Measurements from ENCODE around the gene GAB1.

GAB1 gene

DNA sequence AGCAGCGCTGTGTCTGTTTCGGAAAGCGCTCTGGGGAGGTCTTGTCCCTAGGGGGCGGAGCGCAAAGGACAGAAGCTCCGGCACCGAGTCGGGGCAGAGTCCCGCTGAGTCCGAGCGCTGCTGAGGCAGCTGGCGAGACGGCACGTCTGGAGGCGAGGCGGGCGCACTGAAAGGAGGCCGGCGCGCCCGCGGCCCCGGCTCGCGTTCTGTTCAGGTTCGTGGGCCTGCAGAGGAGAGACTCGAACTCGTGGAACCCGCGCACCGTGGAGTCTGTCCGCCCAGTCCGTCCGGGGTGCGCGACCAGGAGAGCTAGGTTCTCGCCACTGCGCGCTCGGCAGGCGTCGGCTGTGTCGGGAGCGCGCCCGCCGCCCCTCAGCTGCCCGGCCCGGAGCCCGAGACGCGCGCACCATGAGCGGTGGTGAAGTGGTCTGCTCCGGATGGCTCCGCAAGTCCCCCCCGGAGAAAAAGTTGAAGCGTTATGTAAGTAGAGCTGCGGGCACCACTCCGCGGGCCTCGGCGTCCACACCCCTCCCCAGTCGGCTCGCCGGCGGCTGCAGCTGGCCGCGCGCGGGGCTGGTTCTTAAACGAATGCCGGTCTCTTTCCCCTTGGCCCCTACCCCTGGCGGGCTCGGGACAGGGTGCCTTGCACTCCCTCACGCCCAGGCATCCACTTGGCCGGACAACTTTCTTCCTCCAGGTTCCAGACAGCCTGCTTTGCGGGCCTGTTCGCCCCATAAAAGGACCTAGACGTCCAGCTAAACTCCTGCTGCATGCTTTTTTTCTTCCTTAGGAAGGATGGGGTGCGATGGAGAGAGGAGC, at the start of gene GAB1:
TSS of gene GAB1 (plus strand) at position 96 of the 819 bp plus-strand sequence. CDS start at position 409, 313 bp downstream.
- in situ Hi-C loops (cut with HindIII; ENCODE audit: low sequenced_read_pairs), result no loop called here

- in situ Hi-C loops (cut with HindIII; ENCODE audit: low sequenced_read_pairs), result no loop called here
Observed at GRCh38 chr4:143287572-143287923, 49.1 kb upstream of the GAB1 start.

- in situ Hi-C loops (cut with HindIII; ENCODE audit: low sequenced_read_pairs), result no loop called here
Observed at GRCh38 chr4:143288171-143288570, 48.5 kb upstream of the GAB1 start.

- in situ Hi-C loops (cut with HindIII; ENCODE audit: low sequenced_read_pairs), result no loop called here
Observed at GRCh38 chr4:143289370-143289769, 47.3 kb upstream of the GAB1 start.

- in situ Hi-C loops (cut with HindIII; ENCODE audit: low sequenced_read_pairs), result no loop called here
Observed at GRCh38 chr4:143291314-143291713, 45.4 kb upstream of the GAB1 start.

GRCh38 chr4:143292858-143293257, 43.8 kb upstream of the GAB1 start:
- in situ Hi-C loops (cut with HindIII; ENCODE audit: low sequenced_read_pairs), result no loop called here

GRCh38 chr4:143294310-143294709, 42.4 kb upstream of the GAB1 start:
- in situ Hi-C loops (cut with HindIII; ENCODE audit: low sequenced_read_pairs), result no loop called here

DNA sequence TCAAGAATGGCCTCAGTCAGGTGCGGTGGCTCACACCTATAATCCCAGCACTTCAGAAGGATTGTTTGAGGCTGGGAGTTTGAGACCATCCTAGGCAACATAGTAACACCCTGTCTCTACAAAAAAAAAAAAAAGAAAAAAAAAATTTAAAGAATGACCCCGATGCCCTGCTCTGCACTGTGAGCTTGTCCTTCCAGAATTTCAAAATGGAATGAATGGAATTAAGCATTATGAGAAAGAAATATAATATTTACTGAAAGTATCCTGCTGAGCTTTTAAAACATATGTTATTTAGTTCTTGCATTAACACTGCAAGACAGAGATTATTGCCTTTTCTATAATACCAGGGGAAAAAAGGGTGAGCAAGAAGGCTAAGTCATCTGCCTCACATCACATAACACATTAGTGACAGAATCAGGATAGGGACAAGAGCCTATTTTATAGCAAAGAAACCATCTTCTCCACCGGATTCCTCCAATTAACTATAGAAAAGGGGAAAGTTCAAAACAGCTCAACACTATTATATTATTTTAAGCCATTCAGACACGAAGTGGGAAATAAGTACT, 41.9 kb upstream of the GAB1 start:
- in situ Hi-C loops (cut with HindIII; ENCODE audit: low sequenced_read_pairs), result no loop called here

GRCh38 chr4:143296397-143297067, 40.1 kb upstream of the GAB1 start:
- in situ Hi-C loops (cut with HindIII; ENCODE audit: low sequenced_read_pairs), result no loop called here

- in situ Hi-C loops (cut with HindIII; ENCODE audit: low sequenced_read_pairs), result no loop called here
Observed at GRCh38 chr4:143300860-143301259, 35.8 kb upstream of the GAB1 start.

GRCh38 chr4:143302536-143302935, 34.1 kb upstream of the GAB1 start:
- in situ Hi-C loops (cut with HindIII; ENCODE audit: low sequenced_read_pairs), result no loop called here

GRCh38 chr4:143306788-143307187, 29.9 kb upstream of the GAB1 start:
- in situ Hi-C loops (cut with HindIII; ENCODE audit: low sequenced_read_pairs), result no loop called here

DNA sequence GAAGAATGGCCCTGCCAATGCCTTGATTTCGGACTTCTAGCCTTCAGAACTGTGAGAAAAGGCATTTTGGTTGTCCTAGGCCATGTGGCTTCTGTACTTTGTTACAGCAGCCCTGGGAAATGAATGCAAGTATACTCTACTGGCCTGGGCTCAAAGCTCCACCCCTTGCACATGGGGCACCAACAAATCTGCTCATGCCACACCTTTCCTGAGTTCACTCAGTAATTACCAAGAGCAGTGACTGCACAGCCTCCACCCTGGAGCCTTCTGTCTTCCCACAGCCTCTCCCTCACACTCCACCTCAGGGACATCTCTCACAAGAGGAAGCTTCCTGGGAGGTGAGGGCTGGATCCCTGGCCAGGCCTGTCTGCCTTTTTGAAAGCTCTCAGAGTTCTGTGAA, 29.1 kb upstream of the GAB1 start:
- in situ Hi-C loops (cut with HindIII; ENCODE audit: low sequenced_read_pairs), result no loop called here

GRCh38 chr4:143308377-143308776, 28.3 kb upstream of the GAB1 start:
- in situ Hi-C loops (cut with HindIII; ENCODE audit: low sequenced_read_pairs), result no loop called here

- in situ Hi-C loops (cut with HindIII; ENCODE audit: low sequenced_read_pairs), result no loop called here
Observed at GRCh38 chr4:143311924-143312323, 24.8 kb upstream of the GAB1 start.

- in situ Hi-C loops (cut with HindIII; ENCODE audit: low sequenced_read_pairs), result no loop called here
Observed at GRCh38 chr4:143313521-143313920, 23.2 kb upstream of the GAB1 start.

GRCh38 chr4:143313996-143314395, 22.7 kb upstream of the GAB1 start:
- in situ Hi-C loops (cut with HindIII; ENCODE audit: low sequenced_read_pairs), result no loop called here

- in situ Hi-C loops (cut with HindIII; ENCODE audit: low sequenced_read_pairs), result no loop called here
Observed at GRCh38 chr4:143320113-143320512, 16.6 kb upstream of the GAB1 start.

DNA sequence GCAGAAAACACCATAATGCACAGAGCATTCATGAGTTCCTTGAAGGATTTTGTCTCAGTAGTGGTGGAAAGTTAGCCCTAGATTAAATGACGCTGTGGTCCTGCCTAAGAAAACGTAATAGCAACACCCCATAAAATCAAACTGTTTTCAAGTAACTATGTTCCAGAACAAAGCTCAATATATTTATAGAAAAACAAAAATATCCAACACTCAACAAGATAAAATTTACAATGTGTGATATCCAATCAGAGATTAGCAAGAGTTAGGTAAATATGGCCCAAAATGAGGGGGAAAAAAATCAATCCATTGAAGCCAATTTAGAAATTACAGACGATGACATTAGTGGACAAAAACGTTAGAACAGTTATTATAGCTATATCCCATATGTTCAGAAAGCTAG, 9.9 kb upstream of the GAB1 start:
- in situ Hi-C loops (cut with HindIII; ENCODE audit: low sequenced_read_pairs), result no loop called here

GRCh38 chr4:143329985-143330384, 6.7 kb upstream of the GAB1 start:
- in situ Hi-C loops (cut with HindIII; ENCODE audit: low sequenced_read_pairs), result no loop called here

DNA sequence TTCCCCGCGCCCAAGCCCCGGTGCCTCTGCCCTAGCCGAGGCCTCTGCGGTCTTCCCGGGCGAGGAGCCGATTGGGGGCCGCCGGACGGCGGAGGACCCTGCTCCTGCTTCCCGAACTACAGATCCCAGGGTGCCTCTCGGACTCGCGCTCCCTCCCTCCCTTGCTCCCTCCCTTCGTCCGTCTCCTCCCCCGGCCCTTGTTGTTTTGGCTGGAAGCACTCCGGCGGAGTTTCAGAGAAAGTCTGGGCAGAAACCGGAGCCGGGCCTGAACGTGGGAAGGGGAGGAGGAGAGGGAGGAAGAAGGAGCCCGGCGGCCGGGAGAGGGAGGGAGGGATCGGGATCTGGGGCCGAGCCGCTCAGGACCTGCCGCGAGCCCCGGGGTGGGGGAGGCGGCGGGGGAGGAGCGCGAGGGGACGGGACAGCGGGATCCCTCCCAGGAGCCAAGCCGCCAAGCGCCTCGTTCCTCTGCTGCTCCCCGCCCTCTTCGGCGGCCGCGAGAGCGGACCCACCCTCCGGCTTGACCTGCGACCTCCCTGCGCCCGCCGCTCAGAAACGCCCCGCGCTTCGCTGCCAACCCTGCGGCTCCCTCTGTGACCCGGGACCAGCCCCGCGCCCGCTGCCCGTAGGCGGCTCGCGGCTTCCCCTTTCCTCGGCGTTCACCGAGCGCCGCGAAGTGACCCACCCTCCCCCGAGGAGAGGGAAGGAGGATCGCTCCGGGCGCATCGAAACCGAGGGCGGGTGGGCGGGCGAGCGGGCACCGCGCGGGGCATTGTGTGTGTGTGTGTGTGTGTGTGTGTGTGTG, 496 bp upstream of the GAB1 start:
- in situ Hi-C loops (cut with HindIII; ENCODE audit: low sequenced_read_pairs), result no loop called here

Data from DLD1 (cell line).